Measurements from ENCODE around the gene ODC1. TPM values are rescaled to one million over a fixed set of nuclear protein-coding genes. Genes with fewer than 3 reads are reported as not detected.
"Not testable (repeated sequence)": the region's sequence is repeated elsewhere in the genome, so short reads cannot be mapped to it uniquely, and the experiment has no call there.

ODC1 gene
- total RNA-seq, 1 experiment from 2014 or later, result 231 TPM

DNA sequence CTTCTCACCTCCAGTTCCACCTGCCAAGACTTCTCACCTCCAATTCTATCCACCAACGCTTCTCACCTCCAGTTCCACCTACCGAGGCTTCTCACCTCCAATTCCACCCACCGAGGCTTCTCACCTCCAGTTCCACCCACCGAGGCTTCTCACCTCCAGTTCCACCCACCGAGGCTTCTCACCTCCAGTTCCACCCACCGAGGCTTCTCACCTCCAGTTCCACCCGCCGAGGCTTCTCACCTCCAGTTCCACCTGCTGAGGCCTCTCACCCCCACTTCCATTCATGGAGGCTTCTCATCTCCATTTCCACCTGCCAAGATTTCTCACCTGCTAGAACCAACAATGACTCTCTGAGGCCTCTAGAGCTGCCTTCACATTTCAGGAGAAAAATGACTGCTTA, 40.0 kb upstream of the ODC1 start:
- H3K4me2 ChIP-seq (ENCODE audit: low read length); CTCF ChIA-PET; H3K9ac ChIP-seq (ENCODE audit: low read length); RAD21 ChIA-PET (ENCODE audit: low non-redundant PET in 1 of 2, low total read pairs in 2 of 2, uncharacterized antibody in 2 of 2, unreplicated experiment in 2 of 2); H2AFZ ChIP-seq (ENCODE audit: low read depth, low read length, poor library complexity, severe bottlenecking); POLR2A ChIA-PET; H4K20me1 ChIP-seq (ENCODE audit: insufficient read depth); H3K9me2 ChIP-seq (ENCODE audit: insufficient read depth); DNase-seq (ENCODE audit: low read depth, low spot score); H3K9me3 ChIP-seq (ENCODE audit: control insufficient read depth in 1 of 2, insufficient read depth in 1 of 2, low read depth in 1 of 2, low read length in 2 of 2); H3K27ac ChIP-seq (ENCODE audit: low read depth, low read length); H3K4me3 ChIP-seq (replicated peaks in 1 of 2; ENCODE audit: low read depth in 1 of 2, low read length in 2 of 2); intact Hi-C loops (cut with micrococcal nuclease); ATAC-seq; H3K79me2 ChIP-seq (ENCODE audit: insufficient read depth, low read length); H3K36me3 ChIP-seq (ENCODE audit: control insufficient read depth in 1 of 2, insufficient read depth in 2 of 2, low read length in 2 of 2); H3K4me1 ChIP-seq (ENCODE audit: control insufficient read depth in 1 of 2, insufficient read depth in 2 of 2, low read length in 2 of 2); BruUV-seq (replicated peaks): not testable (repeated sequence)
- H3K27me3 ChIP-seq (ENCODE audit: insufficient read depth, low read length), result peaks cover 38% of the 10 kb centered on the region

DNA sequence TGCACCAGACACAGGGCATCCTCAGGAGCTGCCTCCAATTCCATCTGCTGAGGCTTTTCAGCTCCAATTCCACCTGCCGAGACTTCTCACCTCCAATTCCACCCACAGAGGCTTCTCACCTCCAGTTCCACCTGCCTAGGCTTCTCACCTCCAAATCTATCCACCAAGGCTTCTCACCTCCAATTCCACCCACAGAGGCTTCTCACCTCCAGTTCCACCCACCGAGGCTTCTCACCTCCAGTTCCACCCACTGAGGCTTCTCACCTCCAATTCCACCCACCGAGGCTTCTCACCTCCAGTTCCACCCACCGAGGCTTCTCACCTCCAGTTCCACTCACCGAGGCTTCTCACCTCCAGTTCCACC, 39.6 kb upstream of the ODC1 start:
- H2AFZ ChIP-seq (ENCODE audit: low read depth, low read length, poor library complexity, severe bottlenecking); DNase-seq (ENCODE audit: low read depth, low spot score); H3K4me1 ChIP-seq (ENCODE audit: control insufficient read depth in 1 of 2, insufficient read depth in 2 of 2, low read length in 2 of 2); intact Hi-C loops (cut with micrococcal nuclease); H3K4me3 ChIP-seq (replicated peaks in 1 of 2; ENCODE audit: low read depth in 1 of 2, low read length in 2 of 2); H3K4me2 ChIP-seq (ENCODE audit: low read length); H3K9ac ChIP-seq (ENCODE audit: low read length); BruUV-seq (replicated peaks); H4K20me1 ChIP-seq (ENCODE audit: insufficient read depth); POLR2A ChIA-PET; ATAC-seq; RAD21 ChIA-PET (ENCODE audit: low non-redundant PET in 1 of 2, low total read pairs in 2 of 2, uncharacterized antibody in 2 of 2, unreplicated experiment in 2 of 2); CTCF ChIA-PET; H3K9me2 ChIP-seq (ENCODE audit: insufficient read depth); H3K9me3 ChIP-seq (ENCODE audit: control insufficient read depth in 1 of 2, insufficient read depth in 1 of 2, low read depth in 1 of 2, low read length in 2 of 2); H3K27ac ChIP-seq (ENCODE audit: low read depth, low read length); H3K36me3 ChIP-seq (ENCODE audit: control insufficient read depth in 1 of 2, insufficient read depth in 2 of 2, low read length in 2 of 2); H3K79me2 ChIP-seq (ENCODE audit: insufficient read depth, low read length): not testable (repeated sequence)
- H3K27me3 ChIP-seq (ENCODE audit: insufficient read depth, low read length), result peaks cover 42% of the 10 kb centered on the region

DNA sequence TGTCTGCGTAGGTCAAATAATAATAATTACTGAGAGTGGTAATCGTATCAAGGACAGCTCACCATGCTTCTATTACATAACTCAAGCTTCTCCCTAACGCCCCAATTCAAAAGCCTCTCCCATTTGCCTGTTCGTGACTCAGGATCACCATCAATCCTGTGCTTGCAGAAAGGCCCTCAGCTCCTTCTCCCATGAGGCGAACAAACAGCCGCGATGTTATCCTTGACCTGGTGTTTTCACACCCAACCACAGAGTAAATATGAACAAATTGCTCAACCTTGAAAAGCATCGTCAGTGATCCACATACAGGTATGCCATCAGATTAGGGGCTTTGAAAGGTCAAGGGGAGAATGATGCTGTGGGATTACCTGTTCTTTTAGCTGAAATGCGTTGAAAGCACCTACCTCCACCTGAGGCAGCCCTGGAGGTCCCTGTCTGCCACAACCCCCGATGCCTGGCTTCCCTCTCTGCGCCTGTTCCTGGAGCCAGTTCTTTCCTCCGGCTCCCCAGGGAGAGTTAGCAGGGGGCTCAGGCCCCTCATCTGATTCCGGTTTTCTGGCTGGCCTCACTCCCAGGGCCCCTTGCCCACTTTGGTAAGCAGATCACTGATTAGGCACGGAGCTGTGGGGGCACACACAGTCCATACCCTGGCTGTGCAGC, 39.1 kb upstream of the ODC1 start:
- BruUV-seq (replicated peaks), result no TSS peak
- Histone ChIP-seq H4K20me1 (ENCODE audit: insufficient read depth) (no peaks in the 10 kb centered on the region), H3K27me3 (ENCODE audit: insufficient read depth, low read length) (peaks cover 47% of the 10 kb centered on the region), H3K4me2 (ENCODE audit: low read length) (no peak overlapping the region), H2AFZ (ENCODE audit: low read depth, low read length, poor library complexity, severe bottlenecking) (no peak overlapping the region), H3K9me3 (ENCODE audit: control insufficient read depth in 1 of 2, insufficient read depth in 1 of 2, low read depth in 1 of 2, low read length in 2 of 2) (no peaks in the 10 kb centered on the region), H3K9ac (ENCODE audit: low read length) (no peak overlapping the region), H3K79me2 (ENCODE audit: insufficient read depth, low read length) (no peaks in the 10 kb centered on the region), H3K9me2 (ENCODE audit: insufficient read depth) (no peaks in the 10 kb centered on the region), H3K27ac (ENCODE audit: low read depth, low read length) (no peak overlapping the region), H3K4me1 (ENCODE audit: control insufficient read depth in 1 of 2, insufficient read depth in 2 of 2, low read length in 2 of 2) (no peaks in the 10 kb centered on the region), H3K36me3 (ENCODE audit: control insufficient read depth in 1 of 2, insufficient read depth in 2 of 2, low read length in 2 of 2) (no peaks in the 10 kb centered on the region), H3K4me3 (replicated peaks in 1 of 2; ENCODE audit: low read depth in 1 of 2, low read length in 2 of 2) (no peak overlapping the region)
- RAD21 ChIA-PET (ENCODE audit: low non-redundant PET in 1 of 2, low total read pairs in 2 of 2, uncharacterized antibody in 2 of 2, unreplicated experiment in 2 of 2), result no interaction called here
- CTCF ChIA-PET, result no interaction called here
- ATAC-seq (no peak), DNase-seq (ENCODE audit: low read depth, low spot score) (no peak)
- intact Hi-C loops (cut with micrococcal nuclease), result no loop called here
- POLR2A ChIA-PET, result no interaction called here
- no peak for TF ChIP-seq CBX3 (IDR thresholded peaks at IDR 0.05; ENCODE audit: low read depth)
- TF ChIP-seq ZFX (IDR thresholded peaks at IDR 0.05), result no peak
- no peak for TF ChIP-seq EZH2 (IDR thresholded peaks at IDR 0.05)
- TF ChIP-seq CEBPB (IDR thresholded peaks at IDR 0.05; ENCODE audit: low read depth), result no peak
- TF ChIP-seq EGR1 (IDR thresholded peaks at IDR 0.05; ENCODE audit: low read depth), result no peak
- TF ChIP-seq, protein P1, sequence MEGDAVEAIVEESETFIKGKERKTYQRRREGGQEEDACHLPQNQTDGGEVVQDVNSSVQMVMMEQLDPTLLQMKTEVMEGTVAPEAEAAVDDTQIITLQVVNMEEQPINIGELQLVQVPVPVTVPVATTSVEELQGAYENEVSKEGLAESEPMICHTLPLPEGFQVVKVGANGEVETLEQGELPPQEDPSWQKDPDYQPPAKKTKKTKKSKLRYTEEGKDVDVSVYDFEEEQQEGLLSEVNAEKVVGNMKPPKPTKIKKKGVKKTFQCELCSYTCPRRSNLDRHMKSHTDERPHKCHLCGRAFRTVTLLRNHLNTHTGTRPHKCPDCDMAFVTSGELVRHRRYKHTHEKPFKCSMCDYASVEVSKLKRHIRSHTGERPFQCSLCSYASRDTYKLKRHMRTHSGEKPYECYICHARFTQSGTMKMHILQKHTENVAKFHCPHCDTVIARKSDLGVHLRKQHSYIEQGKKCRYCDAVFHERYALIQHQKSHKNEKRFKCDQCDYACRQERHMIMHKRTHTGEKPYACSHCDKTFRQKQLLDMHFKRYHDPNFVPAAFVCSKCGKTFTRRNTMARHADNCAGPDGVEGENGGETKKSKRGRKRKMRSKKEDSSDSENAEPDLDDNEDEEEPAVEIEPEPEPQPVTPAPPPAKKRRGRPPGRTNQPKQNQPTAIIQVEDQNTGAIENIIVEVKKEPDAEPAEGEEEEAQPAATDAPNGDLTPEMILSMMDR (IDR thresholded peaks at IDR 0.05 in 2 of 3, conservative IDR thresholded peaks at IDR 0.05 in 1 of 3; ENCODE audit: borderline replicate concordance in 1 of 3, insufficient read depth in 1 of 3, low read depth in 2 of 3, low read length in 2 of 3), result no peak
- TF ChIP-seq SP1 (IDR thresholded peaks at IDR 0.05; ENCODE audit: low read depth), result no peak
- TF ChIP-seq TCF7L2 (IDR thresholded peaks at IDR 0.05; ENCODE audit: borderline replicate concordance, extremely low read depth, insufficient read depth, insufficient read length), result no peak
